Bronchial epithelial cell (primary cell): ENCODE data around the gene RPS4Y1. TPM values are rescaled to one million over a fixed set of nuclear protein-coding genes. Genes with fewer than 3 reads are reported as not detected.
"Not testable (repeated sequence)": the region's sequence is repeated elsewhere in the genome, so short reads cannot be mapped to it uniquely, and the experiment has no call there.

Experiments used
- DNase-seq: peaks from one replicate; pipeline ENCODE4 v3.0.0-alpha.2; 2010; ENCODE audit warnings: low read depth
- FAIRE-seq: peaks from 2 replicates; lab custom pipeline; 2011; peaks lifted over from hg19 to GRCh38; lab: Jason Lieb, UNC
- H3K27me3 ChIP-seq: 2 replicates; pipeline ENCODE4 v1.5.1; 2011; ENCODE audit warnings: low read length; ENCODE audit not compliant: control insufficient read depth, insufficient read depth
- H3K36me3 ChIP-seq: 2 replicates; pipeline ENCODE4 v1.5.1; 2011; ENCODE audit warnings: low read length; ENCODE audit not compliant: control insufficient read depth, insufficient read depth
- H3K4me3 ChIP-seq: 2 replicates; pipeline ENCODE4 v1.5.1; 2011; ENCODE audit warnings: mild to moderate bottlenecking, low read depth, low read length, control low read depth
- CTCF ChIP-seq: IDR thresholded peaks from 2 replicates; pipeline ENCODE4 v1.5.1; 2011; ENCODE audit warnings: mild to moderate bottlenecking, moderate library complexity, low read length, control low read depth, inconsistent platforms; ENCODE audit not compliant: insufficient read depth, severe bottlenecking
- total RNA-seq: library from RNA; depleted of rRNA; stranded (reverse); fragments of >200 nt; gene quantifications from 2 replicates; pipeline ENCODE4 v1.2.1, GENCODE V29; 2014

Gene RPS4Y1
- total RNA-seq: 0.64 and 711 TPM in 2 replicates

- H3K36me3 ChIP-seq: peaks cover 7% of the 10 kb centered on the region
- TF ChIP-seq CTCF: no peak
- FAIRE-seq: no peak
- no peaks in the 10 kb centered on the region for H3K27me3 ChIP-seq
- DNase-seq: peak; percentile 64
- peak within 1 kb of the TSS; percentile 56 for H3K4me3 ChIP-seq
Observed at GRCh38 chrY:2841471-2841893, at the start of gene RPS4Y1. Gene RPS4Y1 (plus strand): TSS chrY:2841602. CDS start chrY:2841625, 23 bp downstream.

- H3K36me3 ChIP-seq: no peaks in the 10 kb centered on the region
- H3K27me3 ChIP-seq: no peaks in the 10 kb centered on the region
- H3K4me3 ChIP-seq: no peak overlapping the region
- DNase-seq (no peak), FAIRE-seq (no peak)
- TF ChIP-seq CTCF: no peak
Observed at GRCh38 chrY:2796977-2797523, 44.4 kb upstream of the RPS4Y1 start.

GRCh38 chrY:2797991-2798390 is 43.4 kb upstream of the RPS4Y1 start:
- FAIRE-seq: no peak

GRCh38 chrY:2800246-2800645 is 41.2 kb upstream of the RPS4Y1 start:
- peak; percentile 9 for DNase-seq
- Histone ChIP-seq H3K27me3 (no peaks in the 10 kb centered on the region), H3K36me3 (no peaks in the 10 kb centered on the region), H3K4me3 (no peak overlapping the region)
- no peak for FAIRE-seq
- peak; percentile 20 for TF ChIP-seq CTCF

More at GRCh38 chrY:2797991-2798390, 43.4 kb upstream of the RPS4Y1 start:
- TF ChIP-seq CTCF: no peak
- Histone ChIP-seq H3K36me3 (no peaks in the 10 kb centered on the region), H3K4me3 (no peak overlapping the region), H3K27me3 (no peaks in the 10 kb centered on the region)
- DNase-seq: peak; percentile 60

- not testable (repeated sequence) for H3K36me3 ChIP-seq, FAIRE-seq
Observed at GRCh38 chrY:2817146-2817896, 24.1 kb upstream of the RPS4Y1 start.

GRCh38 chrY:2824471-2824870 is 16.9 kb upstream of the RPS4Y1 start:
- H3K4me3 ChIP-seq: no peak overlapping the region
- DNase-seq: no peak
- FAIRE-seq: no peak
- no peaks in the 10 kb centered on the region for H3K36me3 ChIP-seq
- H3K27me3 ChIP-seq: no peaks in the 10 kb centered on the region
- TF ChIP-seq CTCF: no peak

More at GRCh38 chrY:2817146-2817896, 24.1 kb upstream of the RPS4Y1 start:
- H3K4me3 ChIP-seq, DNase-seq, H3K27me3 ChIP-seq: not testable (repeated sequence)
